GM19025 (cell line): ENCODE measurements around the gene LYRM1.

Source experiments
- ATAC-seq: cut with Tn5 transposase; IDR thresholded peaks from one replicate; pipeline ENCODE4 v1.9.1; 2021; ENCODE audit warnings: mild to moderate bottlenecking, low read depth, moderate library complexity; ENCODE audit not compliant: unreplicated experiment

LYRM1 gene

GRCh38 chr16:20901068-20901435 lies 481 bp downstream of the LYRM1 start:
- no peak for ATAC-seq

- peak; percentile 24 for ATAC-seq
Measured at GRCh38 chr16:20901436-20902112, 1.0 kb downstream of the LYRM1 start.

GRCh38 chr16:20902426-20902825 lies 1.9 kb downstream of the LYRM1 start:
- no peak for ATAC-seq

- no peak for ATAC-seq
Measured at GRCh38 chr16:20903116-20903898, 2.7 kb downstream of the LYRM1 start.

- no peak for ATAC-seq
Measured at GRCh38 chr16:20903899-20904506, 3.4 kb downstream of the LYRM1 start.

- no peak for ATAC-seq
Measured at GRCh38 chr16:20904507-20905081, 4.0 kb downstream of the LYRM1 start.

- ATAC-seq = no peak
Measured at GRCh38 chr16:20905576-20905975, 5.0 kb downstream of the LYRM1 start.

- no peak for ATAC-seq
Measured at GRCh38 chr16:20906341-20907255, 6.0 kb downstream of the LYRM1 start.

- ATAC-seq = no peak
Measured at GRCh38 chr16:20910781-20911321, 10.3 kb downstream of the LYRM1 start.

GRCh38 chr16:20911361-20911760 lies 10.8 kb downstream of the LYRM1 start:
- ATAC-seq = no peak

GRCh38 chr16:20916289-20916688 lies 15.7 kb downstream of the LYRM1 start:
- ATAC-seq = no peak

- no peak for ATAC-seq
Measured at GRCh38 chr16:20916942-20917341, 16.4 kb downstream of the LYRM1 start.

GRCh38 chr16:20918486-20919239 lies 18.1 kb downstream of the LYRM1 start:
- no peak for ATAC-seq

- no peak for ATAC-seq
Measured at GRCh38 chr16:20920091-20920490, 19.5 kb downstream of the LYRM1 start.

GRCh38 chr16:20920799-20921198 lies 20.2 kb downstream of the LYRM1 start:
- ATAC-seq = no peak

GRCh38 chr16:20923876-20924275 lies 23.3 kb downstream of the LYRM1 start:
- no peak for ATAC-seq

- no peak for ATAC-seq
Measured at GRCh38 chr16:20925751-20926150, 25.2 kb downstream of the LYRM1 start.

- ATAC-seq = peak; percentile 46
Measured at GRCh38 chr16:20928774-20929411, 28.3 kb downstream of the LYRM1 start.
